Endothelial cell of umbilical vein (primary cell): Measurements from ENCODE around the gene FAXDC2. TPM values are rescaled to one million over a fixed set of nuclear protein-coding genes. Genes with fewer than 3 reads are reported as not detected.

Experiments
- BruUV-seq: library from RNA; stranded (reverse); fragments of 400-500 nt; replicated peaks from 2 replicates; lab custom pipeline; 2021; lab: Mats Ljungman, UMichigan
- CTCF ChIA-PET: fragments of 300-600, 350-600 bp; sonication (Branson Sonifier 250); formaldehyde crosslinking; loops from one replicate; lab custom pipeline; 2021; ENCODE audit warnings: antibody characterized with exemption, inconsistent platforms; lab: Charles Lee
- POLR2A ChIA-PET: fragments of 300-600, 350-600 bp; sonication (Branson Sonifier 250); formaldehyde crosslinking; loops from one replicate; lab custom pipeline; 2021; ENCODE audit warnings: antibody characterized with exemption, inconsistent platforms; lab: Charles Lee
- DNase-seq: peaks from one replicate; pipeline ENCODE4 v3.0.0-alpha.2; 2011; ENCODE audit warnings: low read depth, low spot score
- FAIRE-seq: peaks from 2 replicates; lab custom pipeline; 2011; peaks lifted over from hg19 to GRCh38; lab: Jason Lieb, UNC
- H2AFZ ChIP-seq: 2 replicates; pipeline ENCODE4 v1.6.0; 2012; ENCODE audit warnings: low read depth, low read length, control low read depth, inconsistent platforms
- H3K27ac ChIP-seq: 2 replicates; pipeline ENCODE4 v1.5.1; 2011; ENCODE audit warnings: low read depth, mild to moderate bottlenecking, control low read depth, low read length, moderate library complexity; ENCODE audit not compliant: insufficient read depth
- H3K27me3 ChIP-seq, 2 experiments: 2 replicates each; pipeline versions ENCODE4 v1.6.0 to v1.6.1; 2011; ENCODE audit warnings: low read length in 2 of 2, mixed read lengths in 1 of 2; ENCODE audit not compliant: control insufficient read depth in 2 of 2, insufficient read depth in 2 of 2
- H3K36me3 ChIP-seq, 2 experiments: 2 replicates in 1 of 2; 3 replicates in 1 of 2; pipeline ENCODE4 v1.5.1; 2011; ENCODE audit warnings: low read length in 2 of 2, mild to moderate bottlenecking in 1 of 2, moderate library complexity in 1 of 2; ENCODE audit not compliant: control insufficient read depth in 2 of 2, insufficient read depth in 2 of 2; ENCODE audit errors: extremely low read depth in 1 of 2
- H3K4me1 ChIP-seq: 3 replicates; pipeline ENCODE4 v1.5.1; 2011; ENCODE audit warnings: mild to moderate bottlenecking, low read length; ENCODE audit not compliant: control insufficient read depth, insufficient read depth; ENCODE audit errors: extremely low read depth
- H3K4me2 ChIP-seq: 2 replicates; pipeline ENCODE4 v1.6.1; 2011; ENCODE audit warnings: low read length, control low read depth, mixed read lengths; ENCODE audit not compliant: insufficient read depth
- H3K4me3 ChIP-seq, 3 experiments: fragments of 200-600 bp in 1 of 3; sonication (generic), shearing (Covaris generic) in 1 of 3; replicated peaks in 1 of 3; 2 replicates each; pipeline ENCODE4 v1.5.1; 2011 to 2016; ENCODE audit warnings: control low read depth in 3 of 3, low read length in 3 of 3, mild to moderate bottlenecking in 2 of 3, inconsistent platforms in 1 of 3, low read depth in 1 of 3, moderate library complexity in 1 of 3; ENCODE audit not compliant: insufficient read depth in 1 of 3
- H3K79me2 ChIP-seq: 2 replicates; pipeline ENCODE4 v1.6.0; 2012; ENCODE audit warnings: low read length, inconsistent platforms; ENCODE audit not compliant: control insufficient read depth, insufficient read depth
- H3K9ac ChIP-seq: replicated peaks from 2 replicates; pipeline ENCODE3; 2011; ENCODE audit warnings: low read length, control low read depth; ENCODE audit not compliant: insufficient read depth; ENCODE audit errors: extremely low read depth
- H3K9me1 ChIP-seq: replicated peaks from 3 replicates; pipeline ENCODE4 v1.6.0; 2011; ENCODE audit warnings: mild to moderate bottlenecking, low read length; ENCODE audit not compliant: control insufficient read depth, insufficient read depth; ENCODE audit errors: extremely low read depth
- H3K9me3 ChIP-seq: replicated peaks from 2 replicates; pipeline ENCODE4 v1.5.1; 2012; ENCODE audit warnings: low read length, inconsistent platforms; ENCODE audit not compliant: control insufficient read depth, insufficient read depth
- H4K20me1 ChIP-seq: replicated peaks from 2 replicates; pipeline ENCODE3; 2011; ENCODE audit warnings: mild to moderate bottlenecking, low read length; ENCODE audit not compliant: control insufficient read depth, insufficient read depth; ENCODE audit errors: extremely low read depth
- CTCF ChIP-seq, 2 donors: IDR thresholded peaks; 1 replicate in 1 of 2; 2 replicates in 1 of 2; pipeline ENCODE4 v1.5.1; 2011; ENCODE audit warnings: low read length in 2 of 2, mild to moderate bottlenecking in 2 of 2, moderate library complexity in 2 of 2, control low read depth in 1 of 2, inconsistent platforms in 1 of 2, low read depth in 1 of 2; ENCODE audit not compliant: insufficient read depth in 1 of 2; ENCODE audit errors: extremely low read depth in 1 of 2
- EZH2 ChIP-seq: IDR thresholded peaks from 2 replicates; pipeline ENCODE4 v1.6.1; 2012; ENCODE audit warnings: borderline replicate concordance, low read depth, mild to moderate bottlenecking, moderate library complexity, low read length, inconsistent platforms; ENCODE audit not compliant: severe bottlenecking
- FOS ChIP-seq: IDR thresholded peaks from 2 replicates; pipeline ENCODE4 v1.6.1; 2011; ENCODE audit warnings: mild to moderate bottlenecking, low read length, moderate library complexity, borderline replicate concordance; ENCODE audit not compliant: insufficient read depth
- GATA2 ChIP-seq: IDR thresholded peaks from 2 replicates; pipeline ENCODE4 v1.7.0; 2011; ENCODE audit warnings: low read depth, mild to moderate bottlenecking, moderate library complexity, mixed read lengths, low read length; ENCODE audit not compliant: insufficient read length, insufficient read depth
- MAX ChIP-seq: IDR thresholded peaks from 2 replicates; pipeline ENCODE4 v1.6.1; 2011; ENCODE audit not compliant: insufficient read depth, insufficient read length
- MYC ChIP-seq: IDR thresholded peaks from one replicate; pipeline ENCODE4 v1.6.1; 2011; ENCODE audit warnings: mild to moderate bottlenecking, low read depth, low read length
- POLR2A ChIP-seq: IDR thresholded peaks from 2 replicates; pipeline ENCODE4 v1.6.1; 2012; ENCODE audit warnings: low read depth, mild to moderate bottlenecking, control low read depth, low read length
- dilution Hi-C: fragments of 300-500 bp; cut with MboI; formaldehyde crosslinking; loops from one replicate; pipeline ENCODE4 v1.15.0; 2019; ENCODE audit warnings: low sequenced_read_pairs; ENCODE audit not compliant: extremely low pct_ligation_motif_present
- intact Hi-C: fragments of 100-400 bp; cut with micrococcal nuclease; formaldehyde crosslinking; loops from one replicate; pipeline ENCODE4 v1.10.0; 2022
- polyA plus RNA-seq, 4 experiments: library from polyadenylated mRNA; depleted of rRNA in 3 of 4; stranded (reverse) in 3 of 4; unstranded in 1 of 4; fragments of >200 nt; gene quantifications; 2 replicates each; pipeline versions ENCODE4 v1.2.1 to v1.2.3, GENCODE V29; 2011 to 2012; ENCODE audit warnings: missing spikeins in 1 of 4
- total RNA-seq: library from RNA; stranded (reverse); gene quantifications from 2 replicates; pipeline ENCODE4 v1.2.3, GENCODE V29; 2021

Gene FAXDC2
- total and polyA plus RNA-seq, 2 donors (not counting 3 experiments of a cell fraction or from before 2014, with no cell fraction given): 8.3 to 12.0 TPM

GRCh38 chr5:154815025-154815424, 35.4 kb downstream of the FAXDC2 start:
- no peaks in the 10 kb centered on the region for H3K27me3 ChIP-seq
- no peak overlapping the region for H3K4me2 ChIP-seq
- no peaks in the 10 kb centered on the region for H4K20me1 ChIP-seq
- ChIA-PET POLR2A (no interaction called here), CTCF (no interaction called here)
- H3K9me3 ChIP-seq: no peaks in the 10 kb centered on the region
- no peaks in the 10 kb centered on the region for H3K79me2 ChIP-seq
- DNase-seq: no peak
- FAIRE-seq: no peak
- dilution Hi-C loops: no loop called here
- no peak overlapping the region for H3K27ac ChIP-seq
- peaks cover 3% of the 10 kb centered on the region for H3K4me1 ChIP-seq
- H3K9me1 ChIP-seq: no peaks in the 10 kb centered on the region
- H3K4me3 ChIP-seq: no peak overlapping the region
- intact Hi-C loops: no loop called here
- peaks cover 18 to 39% of the 10 kb centered on the region in 2 experiments for H3K36me3 ChIP-seq
- no peak for TF ChIP-seq POLR2A
- no peak for TF ChIP-seq GATA2
- no peak for TF ChIP-seq CTCF (IDR thresholded peaks at IDR 0.05; ENCODE audit: extremely low read depth in 1 of 2, insufficient read depth in 1 of 2, low read depth in 1 of 2, low read length in 2 of 2)
- TF ChIP-seq MAX: no peak
- no peak for TF ChIP-seq FOS
- no peak for TF ChIP-seq EZH2
- no peak for TF ChIP-seq MYC
- no peak overlapping the region for H2AFZ ChIP-seq
- no peak overlapping the region for H3K9ac ChIP-seq
- no TSS peak for BruUV-seq
